Measurements from ENCODE around the gene C1QTNF3. TPM values are rescaled to one million over a fixed set of nuclear protein-coding genes. Genes with fewer than 3 reads are reported as not detected.

The C1QTNF3 gene
- total and polyA plus RNA-seq, 2 of the 8 experiments (the other 6 are each of a cell fraction or from before 2014, with no cell fraction given): 1.0 to 1.2 TPM

- Histone ChIP-seq H2BK12ac (ENCODE audit: low read depth, low read length) (no peak overlapping the region), H2BK5ac (ENCODE audit: low read depth, low read length) (no peak overlapping the region), H3K56ac (replicated peaks; ENCODE audit: insufficient read length, low read depth, low read length) (no peak overlapping the region), H3K23ac (ENCODE audit: insufficient read length) (no peak overlapping the region), H4K5ac (ENCODE audit: insufficient read length, low read depth, low read length) (no peak overlapping the region), H2AK5ac (ENCODE audit: low read depth, low read length) (no peak overlapping the region), H3K4me3 (ENCODE audit: extremely low read depth in 1 of 4, insufficient read depth in 2 of 4, low read depth in 3 of 4, low read length in 4 of 4) (no peak overlapping the region), H4K20me1 (replicated peaks in 1 of 2; ENCODE audit: control insufficient read depth in 1 of 2, insufficient read depth in 2 of 2, low read length in 2 of 2) (no peaks in the 10 kb centered on the region), H4K8ac (ENCODE audit: extremely low read depth, insufficient read depth, low read length) (no peak overlapping the region), H3K18ac (ENCODE audit: extremely low read depth, low read length) (no peak overlapping the region), H3K79me2 (ENCODE audit: control insufficient read depth in 1 of 2, insufficient read depth in 2 of 2, low read length in 2 of 2) (no peaks in the 10 kb centered on the region), H3K23me2 (ENCODE audit: low read depth, low read length) (no peaks in the 10 kb centered on the region), H3K9me3 (ENCODE audit: insufficient read depth in 2 of 2, low read depth in 1 of 2, low read length in 1 of 2) (no peaks in the 10 kb centered on the region), H3K4me2 (ENCODE audit: insufficient read depth in 1 of 2, low read depth in 2 of 2, low read length in 2 of 2) (no peak overlapping the region), H2BK15ac (ENCODE audit: low read length) (no peak overlapping the region), H2BK20ac (ENCODE audit: low read length) (no peak overlapping the region), H3K79me1 (ENCODE audit: low read depth, low read length) (no peaks in the 10 kb centered on the region), H3K4me1 (replicated peaks in 1 of 4; ENCODE audit: control insufficient read depth in 3 of 4, insufficient read depth in 4 of 4, low read length in 3 of 4) (no peaks in the 10 kb centered on the region), H3K27me3 (replicated peaks in 1 of 4; ENCODE audit: control insufficient read depth in 3 of 4, extremely low read depth in 1 of 4, insufficient read depth in 3 of 4, low read length in 3 of 4) (no peaks in the 10 kb centered on the region), H3K9ac (replicated peaks in 1 of 4; ENCODE audit: extremely low read depth in 1 of 4, low read depth in 3 of 4, low read length in 3 of 4) (no peak overlapping the region), H3K4ac (replicated peaks; ENCODE audit: insufficient read length, low read depth, low read length) (no peak overlapping the region), H2AFZ (ENCODE audit: low read length) (no peak overlapping the region), H3K36me3 (ENCODE audit: control insufficient read depth in 2 of 4, insufficient read depth in 4 of 4, low read length in 3 of 4) (no peaks in the 10 kb centered on the region; a peak in 1 of 8 replicates), H3K14ac (ENCODE audit: insufficient read length) (no peak overlapping the region), H2BK120ac (replicated peaks; ENCODE audit: low read depth, low read length) (no peak overlapping the region), H4K91ac (replicated peaks; ENCODE audit: insufficient read length, low read length) (no peak overlapping the region), H3K27ac (ENCODE audit: low read depth, low read length) (no peak overlapping the region)
- no peak for FAIRE-seq
- peak; percentile 79 for TF ChIP-seq CEBPB (IDR thresholded peaks at IDR 0.05; ENCODE audit: low read depth, low read length)
- TF ChIP-seq SP2 (IDR thresholded peaks at IDR 0.05; ENCODE audit: low read length): no peak
- WGBS, 2 experiments (ENCODE audit: extremely low coverage in 1 of 2, insufficient coverage in 1 of 2, insufficient read length in 1 of 2, insufficient replicate concordance in 2 of 2, low coverage in 1 of 2, low lambda C conversion rate in 2 of 2, missing lambda C conversion rate in 1 of 2): 94% methylated on average over 4 of the region's 4 CpGs; no CpG with 5 or more reads in 1 of the 2 experiments
- no peak for DNase-seq (ENCODE audit: low read depth in 1 of 2, low spot score in 2 of 2)
- CTCF ChIA-PET (ENCODE audit: partially characterized antibody): interaction anchor here (1.0 to 1.8 kb wide), 2 partner anchors 18 to 42 kb away, joined by 3 to 7 read pairs; no protein-coding TSS in a partner anchor
- POLR2A ChIA-PET (ENCODE audit: partially characterized antibody): no interaction called here
Measured at GRCh38 chr5:34038838-34039237, 4.2 kb downstream of the C1QTNF3 start.
